ENCODE measurements around the gene LACTB.

Gene LACTB

DNA sequence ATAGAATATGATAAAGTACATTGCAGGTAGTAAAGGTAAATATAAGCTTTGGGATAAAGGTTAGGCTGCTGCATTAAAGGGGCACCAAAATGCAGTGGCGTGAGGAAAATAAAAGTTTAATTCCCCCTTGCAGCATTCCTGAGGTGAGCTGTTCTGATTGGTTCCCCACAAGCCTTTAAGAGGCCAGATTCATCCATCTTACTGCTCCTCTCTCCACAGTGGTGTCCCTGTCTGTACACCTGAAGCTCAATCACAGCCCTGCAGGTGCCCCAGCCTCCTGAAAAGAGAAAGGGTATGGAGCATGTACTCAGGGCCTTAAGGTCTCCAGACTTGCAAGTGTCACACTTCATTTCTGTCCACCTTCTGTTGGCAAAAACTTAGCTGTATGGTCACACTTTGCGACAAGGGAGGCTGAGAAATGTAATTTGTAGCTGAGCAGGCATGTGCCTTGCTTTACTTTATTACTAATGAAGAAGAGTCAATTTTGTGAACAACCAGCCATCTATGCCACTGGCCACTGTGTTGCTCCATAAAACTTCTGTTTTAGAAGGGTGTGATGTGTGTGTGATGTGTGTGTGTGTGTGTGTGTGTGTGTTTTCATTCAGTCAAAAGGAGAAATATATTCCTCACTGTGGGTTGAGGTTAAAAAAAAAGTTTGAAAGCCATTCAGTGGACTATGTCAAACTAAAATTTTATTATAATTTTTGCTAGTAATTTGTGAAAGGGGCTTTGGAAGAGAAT, 12.8 kb downstream of the LACTB start:
- DNase-seq, result no peak

DNA sequence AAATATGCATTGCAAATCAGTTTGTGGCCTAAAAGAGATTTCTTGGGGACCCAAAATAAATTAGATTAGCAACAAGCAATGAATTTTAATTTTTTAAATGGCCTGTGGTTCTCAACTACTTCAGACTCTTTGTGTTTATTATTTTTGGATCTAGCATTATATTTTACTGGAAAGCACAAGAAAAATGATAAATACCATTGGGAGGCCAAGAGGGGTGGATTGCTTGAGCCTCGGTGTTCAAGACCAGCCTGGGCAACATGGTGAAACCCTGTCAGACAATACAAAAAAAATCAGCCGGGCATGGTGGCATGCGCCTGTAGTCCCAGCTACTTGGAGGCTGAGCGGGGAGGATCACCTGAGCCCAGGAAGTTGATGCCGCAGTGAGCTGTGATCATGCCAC, 13.6 kb downstream of the LACTB start:
- no peak for DNase-seq

DNA sequence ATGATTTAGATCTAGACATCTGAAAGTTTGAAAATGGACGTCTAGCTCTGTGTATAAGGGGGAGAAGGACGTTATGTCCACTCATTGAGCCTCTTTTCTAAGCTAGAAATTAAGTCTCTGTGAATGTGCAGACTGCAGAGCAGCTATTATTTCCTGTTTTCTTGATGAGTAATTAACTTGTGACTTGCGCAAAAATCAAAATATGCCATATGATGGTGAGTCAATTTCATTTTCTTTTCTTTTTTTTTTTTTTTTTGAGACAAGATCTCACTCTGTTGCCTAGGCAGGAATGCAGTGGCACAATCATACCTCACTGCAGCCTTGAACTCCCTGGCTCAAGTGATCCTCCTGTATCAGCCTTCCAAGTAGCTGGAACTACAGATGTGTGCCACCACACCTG, 14.1 kb downstream of the LACTB start:
- no peak for DNase-seq

GRCh38 chr15:63136742-63137141, 15.1 kb downstream of the LACTB start:
- DNase-seq, result no peak

DNA sequence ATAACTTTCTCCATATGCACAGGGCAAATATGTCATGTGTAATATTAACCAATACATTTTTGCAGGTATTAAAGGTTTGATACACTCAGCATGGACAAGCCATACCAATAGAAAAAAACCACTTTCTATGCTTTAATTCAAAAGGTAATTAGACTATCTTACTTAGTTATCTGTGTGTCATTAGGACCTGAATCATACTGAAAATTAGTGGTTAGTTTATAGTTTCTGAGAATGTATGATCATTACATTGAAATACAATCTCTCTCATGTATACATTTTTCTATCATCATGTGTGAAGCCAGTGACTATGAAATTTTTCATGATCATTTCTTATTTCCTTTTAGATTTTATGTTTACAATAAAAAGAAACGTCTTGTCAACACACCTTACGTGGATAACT, 19.3 kb downstream of the LACTB start:
- DNase-seq, result no peak

- DNase-seq, result no peak
Measured at GRCh38 chr15:63145426-63145825, 23.8 kb downstream of the LACTB start.

DNA sequence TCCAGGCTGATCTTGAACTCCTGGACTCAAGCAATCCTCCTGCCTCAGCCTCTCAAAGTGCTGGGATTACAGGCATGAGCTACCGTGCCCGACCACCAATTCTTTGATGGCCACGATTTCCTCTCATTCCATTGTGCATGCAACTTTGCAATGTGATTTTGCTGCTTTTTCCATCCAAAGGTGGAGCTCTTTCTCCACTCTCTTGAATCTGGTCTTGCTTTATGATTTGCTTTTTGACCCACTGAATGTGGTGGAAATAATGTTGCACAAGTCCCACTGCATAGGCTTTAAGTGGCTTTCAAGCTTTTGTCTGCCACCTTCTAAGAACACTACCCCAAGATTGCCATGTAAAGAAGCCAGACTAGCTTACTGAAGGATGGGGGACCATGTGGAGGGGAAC, 25.0 kb downstream of the LACTB start:
- no peak for DNase-seq

DNA sequence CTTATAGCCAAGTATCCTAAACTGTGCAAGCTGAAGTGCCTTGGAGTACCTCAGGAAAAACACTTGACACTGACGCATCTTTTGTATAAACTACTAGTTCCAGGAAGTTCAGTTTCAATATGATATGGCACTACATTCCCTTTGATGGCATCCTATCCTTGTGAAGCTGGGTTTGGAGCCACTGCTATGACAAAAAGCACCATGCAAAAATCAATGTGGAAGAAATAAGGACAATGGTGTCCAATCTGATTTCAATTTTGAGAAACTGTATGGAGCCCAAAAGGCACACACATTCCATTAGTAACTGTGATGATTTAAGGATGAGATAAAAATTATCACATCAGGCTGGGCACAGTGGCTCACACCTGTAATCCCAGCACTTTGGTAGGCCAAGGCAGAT, 30.0 kb downstream of the LACTB start:
- no peak for DNase-seq

DNA sequence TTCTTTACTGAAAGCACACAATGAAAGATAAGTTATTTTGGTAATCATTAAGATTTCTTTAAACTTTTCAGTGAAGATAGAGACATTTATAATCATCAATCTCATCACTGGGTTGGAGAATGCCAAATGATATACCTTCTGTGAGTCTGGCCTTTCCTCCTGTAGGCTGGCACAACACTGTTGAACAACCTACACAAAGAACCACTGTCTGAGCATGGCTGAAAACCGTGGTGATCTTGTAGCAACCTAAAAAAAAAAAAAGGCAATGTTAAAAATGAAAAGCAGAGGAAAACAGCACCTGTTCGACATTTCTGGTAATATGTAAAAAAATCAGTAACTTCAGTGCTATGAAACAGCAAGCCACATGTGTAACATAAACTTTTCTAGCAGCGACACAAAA, 33.8 kb downstream of the LACTB start:
- no peak for DNase-seq

GRCh38 chr15:63156086-63156710, 34.5 kb downstream of the LACTB start:
- DNase-seq, result no peak

DNA sequence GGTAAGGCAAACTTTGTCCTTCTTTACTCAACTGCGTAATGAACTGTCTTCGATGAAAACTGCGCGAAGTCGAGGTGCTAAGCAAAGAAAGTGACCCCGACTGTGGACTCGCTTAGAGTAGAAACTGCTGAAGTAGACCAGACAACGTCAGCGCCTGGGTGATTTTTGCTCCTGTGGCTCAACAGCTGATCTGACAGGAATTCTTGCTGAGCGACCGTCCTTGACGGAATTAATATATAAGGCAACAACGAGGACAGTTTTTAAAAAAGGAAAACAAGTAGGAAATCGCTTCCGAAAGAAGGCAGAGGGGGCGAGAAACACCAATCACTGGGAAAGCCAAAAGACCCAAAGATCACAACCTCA, 35.1 kb downstream of the LACTB start:
- no peak for DNase-seq

- DNase-seq, result peak; percentile 78
Measured at GRCh38 chr15:63157118-63157843, 35.6 kb downstream of the LACTB start, which contains the start of gene RPS27L. RPS27L (minus strand) TSS chr15:63157477; CDS start chr15:63157405, 72 bp downstream.

DNA sequence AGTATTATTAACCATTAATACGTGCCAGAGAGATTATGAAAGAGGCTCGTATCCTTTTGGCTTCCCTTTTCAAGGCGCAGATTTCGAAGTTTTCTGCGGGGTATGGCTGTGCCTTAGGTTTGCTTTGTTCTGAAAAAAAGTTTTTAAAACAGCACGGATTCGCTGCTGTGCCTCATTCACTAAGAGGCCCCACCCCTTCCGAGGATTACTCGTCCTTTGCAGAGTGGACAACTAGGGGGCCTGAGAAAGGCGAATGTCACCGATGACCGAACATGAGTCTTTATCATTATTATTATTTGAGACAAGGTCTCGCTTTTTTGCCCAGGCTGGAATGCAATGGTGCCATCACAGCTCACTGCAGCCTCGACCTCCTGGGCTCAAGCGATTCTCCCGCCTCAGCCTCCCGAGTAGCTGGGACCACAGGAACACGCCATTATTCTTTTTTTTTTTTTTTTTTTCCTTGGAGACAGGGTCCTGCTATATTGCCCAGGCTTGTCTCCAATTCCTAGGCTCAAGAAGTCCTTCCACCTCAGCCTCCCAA, 36.3 kb downstream of the LACTB start:
- no peak for DNase-seq

- no peak for DNase-seq
Measured at GRCh38 chr15:63160638-63161037, 39.0 kb downstream of the LACTB start.

DNA sequence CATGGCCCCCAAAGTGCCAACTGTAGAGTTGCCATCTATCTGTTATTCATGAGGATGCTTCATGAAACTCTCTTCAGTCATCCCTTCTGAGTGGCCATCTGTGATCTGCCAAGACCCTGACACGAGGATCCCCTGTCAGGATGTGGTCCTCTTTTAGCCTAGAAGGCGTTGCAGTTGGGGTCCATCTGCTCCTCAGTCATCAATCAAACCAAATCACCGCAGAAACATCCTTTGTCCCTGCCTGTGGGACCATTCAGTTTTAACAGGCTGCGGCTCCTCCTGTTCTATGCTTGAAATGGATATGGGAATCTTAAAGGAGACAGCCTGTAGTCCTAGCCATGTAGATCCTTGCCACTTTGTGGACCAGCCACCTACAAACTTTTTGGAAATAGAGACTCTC, 41.6 kb downstream of the LACTB start:
- DNase-seq, result peak; percentile 89

- DNase-seq, result no peak
Measured at GRCh38 chr15:63165166-63165859, 43.7 kb downstream of the LACTB start.

DNA sequence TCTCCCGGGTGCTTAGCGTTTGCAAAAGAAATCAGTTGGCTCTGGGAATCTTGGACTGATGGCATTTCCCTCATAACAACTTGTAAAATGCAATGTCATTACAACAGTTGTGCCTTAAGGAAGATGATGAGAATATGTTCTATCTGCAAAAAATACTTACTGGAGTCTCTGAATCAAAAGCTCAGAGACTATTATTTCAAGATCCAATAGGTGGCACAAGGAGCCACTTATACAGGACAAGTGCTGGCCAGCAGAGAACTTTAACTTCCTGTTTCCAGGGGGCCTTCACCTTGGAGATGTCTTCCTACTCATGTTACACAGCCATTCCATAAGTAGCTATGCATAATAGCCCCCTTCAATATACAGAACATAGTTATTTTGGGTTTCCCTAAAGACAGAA, 44.6 kb downstream of the LACTB start:
- no peak for DNase-seq

DNA sequence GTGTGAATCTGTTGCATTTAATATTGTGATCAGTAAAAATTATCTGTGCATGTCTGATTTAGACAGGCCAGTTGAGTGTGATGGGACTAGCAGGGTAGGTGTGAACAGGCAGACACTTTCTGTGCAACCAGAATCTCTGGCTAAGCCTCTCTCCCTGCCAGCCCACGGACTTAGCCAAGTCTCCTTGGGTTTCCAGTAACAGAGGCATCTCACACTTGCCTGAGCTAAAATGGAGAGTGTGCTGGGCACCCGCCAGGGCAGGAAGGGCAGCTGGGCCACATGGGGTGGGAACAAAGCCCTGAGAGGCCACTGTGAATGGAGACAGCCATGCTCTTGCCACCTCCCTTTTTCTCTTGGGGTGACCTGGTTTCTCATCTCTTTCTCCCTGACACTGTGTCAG, 48.1 kb downstream of the LACTB start:
- no peak for DNase-seq

GRCh38 chr15:63172376-63172775, 50.7 kb downstream of the LACTB start:
- no peak for DNase-seq

GRCh38 chr15:63172851-63173451, 51.3 kb downstream of the LACTB start:
- DNase-seq, result no peak

- no peak for DNase-seq
Measured at GRCh38 chr15:63176302-63176701, 54.6 kb downstream of the LACTB start.

DNA sequence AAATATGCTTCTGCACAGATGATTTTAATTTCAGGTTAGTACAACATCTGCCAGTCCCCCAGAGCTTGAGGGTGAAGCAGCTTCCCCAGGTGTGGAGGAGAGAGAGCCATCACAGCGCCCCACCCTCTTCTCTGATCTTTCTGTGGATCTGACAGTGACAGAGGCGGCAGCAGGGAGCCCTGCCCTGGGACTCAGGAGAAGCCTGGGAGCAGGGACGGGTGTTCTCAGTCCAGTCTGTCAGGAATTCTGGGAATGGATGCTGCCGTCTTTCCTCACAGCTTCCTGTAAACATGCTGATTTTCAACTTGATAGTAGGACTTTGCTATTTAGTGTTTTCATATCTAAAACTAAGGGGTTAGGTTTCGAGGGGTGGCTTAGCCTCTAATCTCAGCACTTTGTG, 56.4 kb downstream of the LACTB start:
- DNase-seq, result peak; percentile 46

- peak; percentile 87 for DNase-seq
Measured at GRCh38 chr15:63180746-63181145, 59.1 kb downstream of the LACTB start.

Measured in NCI-H524 treated with DMSO at 0.1 percent for 48 hours (cell line).